Measurements from ENCODE around the gene C19orf67.

Gene C19orf67

GRCh38 chr19:14082675-14082960 is 3.0 kb downstream of the C19orf67 start:
- no peak overlapping the region for H3K9ac ChIP-seq (ENCODE audit: low read depth, low read length)
- no peaks in the 10 kb centered on the region for H3K36me3 ChIP-seq (ENCODE audit: insufficient read depth, low read length)
- no peaks in the 10 kb centered on the region for H3K4me1 ChIP-seq (ENCODE audit: insufficient read depth, low read length)
- H3K9me3 ChIP-seq (ENCODE audit: control insufficient read depth, insufficient read depth, low read length): no peaks in the 10 kb centered on the region

- Histone ChIP-seq H3K36me3 (ENCODE audit: insufficient read depth, low read length) (no peaks in the 10 kb centered on the region), H3K9ac (ENCODE audit: low read depth, low read length) (peak overlapping the region; percentile 66; the same call in 1 of the 2 replicates), H3K9me3 (ENCODE audit: control insufficient read depth, insufficient read depth, low read length) (no peaks in the 10 kb centered on the region), H3K4me1 (ENCODE audit: insufficient read depth, low read length) (no peaks in the 10 kb centered on the region)
These were observed 3.5 kb downstream of the C19orf67 start for GRCh38 chr19:14081797-14082674.

- Histone ChIP-seq H3K9me3 (ENCODE audit: control insufficient read depth, insufficient read depth, low read length) (no peaks in the 10 kb centered on the region), H3K36me3 (ENCODE audit: insufficient read depth, low read length) (no peaks in the 10 kb centered on the region), H3K4me1 (ENCODE audit: insufficient read depth, low read length) (no peaks in the 10 kb centered on the region), H3K9ac (ENCODE audit: low read depth, low read length) (peak overlapping the region; percentile 93)
These were observed 4.4 kb downstream of the C19orf67 start for GRCh38 chr19:14080887-14081796.

GRCh38 chr19:14078411-14078810 is 7.2 kb downstream of the C19orf67 start:
- no peak overlapping the region for H3K9ac ChIP-seq (ENCODE audit: low read depth, low read length)
- no peaks in the 10 kb centered on the region for H3K36me3 ChIP-seq (ENCODE audit: insufficient read depth, low read length)
- no peaks in the 10 kb centered on the region for H3K4me1 ChIP-seq (ENCODE audit: insufficient read depth, low read length)
- no peaks in the 10 kb centered on the region for H3K9me3 ChIP-seq (ENCODE audit: control insufficient read depth, insufficient read depth, low read length)

GRCh38 chr19:14073925-14074838 is 11.4 kb downstream of the C19orf67 start:
- no peaks in the 10 kb centered on the region for H3K9me3 ChIP-seq (ENCODE audit: control insufficient read depth, insufficient read depth, low read length)
- no peaks in the 10 kb centered on the region; the same call in 1 of the 2 replicates for H3K4me1 ChIP-seq (ENCODE audit: insufficient read depth, low read length)
- H3K9ac ChIP-seq (ENCODE audit: low read depth, low read length): peak overlapping the region; percentile 74
- H3K36me3 ChIP-seq (ENCODE audit: insufficient read depth, low read length): no peaks in the 10 kb centered on the region

- H3K9me3 ChIP-seq (ENCODE audit: control insufficient read depth, insufficient read depth, low read length): no peaks in the 10 kb centered on the region
- H3K36me3 ChIP-seq (ENCODE audit: insufficient read depth, low read length): no peaks in the 10 kb centered on the region
- peak overlapping the region; percentile 74; the same call in 1 of the 2 replicates for H3K9ac ChIP-seq (ENCODE audit: low read depth, low read length)
- no peaks in the 10 kb centered on the region; the same call in 1 of the 2 replicates for H3K4me1 ChIP-seq (ENCODE audit: insufficient read depth, low read length)
These were observed 12.2 kb downstream of the C19orf67 start for GRCh38 chr19:14073261-14073924.

GRCh38 chr19:14072535-14073260 is 12.9 kb downstream of the C19orf67 start, which contains the start of gene MISP3:
Gene MISP3, plus strand, starts transcription at chr19:14072786. Its CDS starts 524 bp downstream, at chr19:14073310.
- Histone ChIP-seq H3K4me1 (ENCODE audit: insufficient read depth, low read length) (no peaks in the 10 kb centered on the region; the same call in 1 of the 2 replicates), H3K36me3 (ENCODE audit: insufficient read depth, low read length) (no peaks in the 10 kb centered on the region), H3K9me3 (ENCODE audit: control insufficient read depth, insufficient read depth, low read length) (no peaks in the 10 kb centered on the region), H3K9ac (ENCODE audit: low read depth, low read length) (peak within 1 kb of the TSS; percentile 74; the same call in 1 of the 2 replicates)

- H3K9ac ChIP-seq (ENCODE audit: low read depth, low read length): no peak overlapping the region
- no peaks in the 10 kb centered on the region for H3K9me3 ChIP-seq (ENCODE audit: control insufficient read depth, insufficient read depth, low read length)
- no peaks in the 10 kb centered on the region for H3K36me3 ChIP-seq (ENCODE audit: insufficient read depth, low read length)
- no peaks in the 10 kb centered on the region; the same call in 1 of the 2 replicates for H3K4me1 ChIP-seq (ENCODE audit: insufficient read depth, low read length)
These were observed 15.1 kb downstream of the C19orf67 start for GRCh38 chr19:14070268-14071050.

- no peaks in the 10 kb centered on the region for H3K9me3 ChIP-seq (ENCODE audit: control insufficient read depth, insufficient read depth, low read length)
- H3K9ac ChIP-seq (ENCODE audit: low read depth, low read length): no peak overlapping the region
- H3K4me1 ChIP-seq (ENCODE audit: insufficient read depth, low read length): no peaks in the 10 kb centered on the region; the same call in 1 of the 2 replicates
- H3K36me3 ChIP-seq (ENCODE audit: insufficient read depth, low read length): no peaks in the 10 kb centered on the region
These were observed 19.4 kb downstream of the C19orf67 start for GRCh38 chr19:14066134-14066533.

GRCh38 chr19:14063105-14063504 is 22.5 kb downstream of the C19orf67 start:
- H3K4me1 ChIP-seq (ENCODE audit: insufficient read depth, low read length): peaks cover 6% of the 10 kb centered on the region; the same call in 1 of the 2 replicates
- H3K9ac ChIP-seq (ENCODE audit: low read depth, low read length): no peak overlapping the region
- H3K9me3 ChIP-seq (ENCODE audit: control insufficient read depth, insufficient read depth, low read length): no peaks in the 10 kb centered on the region
- H3K36me3 ChIP-seq (ENCODE audit: insufficient read depth, low read length): no peaks in the 10 kb centered on the region

- Histone ChIP-seq H3K36me3 (ENCODE audit: insufficient read depth, low read length) (no peaks in the 10 kb centered on the region), H3K9me3 (ENCODE audit: control insufficient read depth, insufficient read depth, low read length) (no peaks in the 10 kb centered on the region), H3K9ac (ENCODE audit: low read depth, low read length) (no peak overlapping the region), H3K4me1 (ENCODE audit: insufficient read depth, low read length) (peaks cover 7% of the 10 kb centered on the region; the same call in 1 of the 2 replicates)
These were observed 23.1 kb downstream of the C19orf67 start for GRCh38 chr19:14062558-14062855.

GRCh38 chr19:14061751-14062557 is 23.6 kb downstream of the C19orf67 start, which contains the start of gene PALM3:
Gene PALM3, minus strand, starts transcription at chr19:14062076. Its CDS starts 96 bp downstream, at chr19:14061980.
- peaks cover 7% of the 10 kb centered on the region; the same call in 1 of the 2 replicates for H3K4me1 ChIP-seq (ENCODE audit: insufficient read depth, low read length)
- H3K9ac ChIP-seq (ENCODE audit: low read depth, low read length): no peak within 1 kb of the TSS
- H3K36me3 ChIP-seq (ENCODE audit: insufficient read depth, low read length): no peaks in the 10 kb centered on the region
- H3K9me3 ChIP-seq (ENCODE audit: control insufficient read depth, insufficient read depth, low read length): no peaks in the 10 kb centered on the region
